ENCODE data around the gene HAO1. TPM values are rescaled to one million over a fixed set of nuclear protein-coding genes. Genes with fewer than 3 reads are reported as not detected.

The HAO1 gene
- total RNA-seq, 1 donor from 2014 or later = 0.20 TPM

GRCh38 chr20:7855545-7855944 is 84.7 kb downstream of the HAO1 start:
- Histone ChIP-seq H3K27ac (ENCODE audit: low read depth, low read length) (no peak overlapping the region), H3K4me2 (ENCODE audit: low read length) (no peak overlapping the region), H3K9me3 (ENCODE audit: insufficient read depth, low read depth, low read length) (no peaks in the 10 kb centered on the region), H4K20me1 (ENCODE audit: insufficient read depth, low read length) (no peaks in the 10 kb centered on the region), H3K9ac (ENCODE audit: low read length) (no peak overlapping the region), H2AFZ (ENCODE audit: low read depth, low read length) (no peak overlapping the region), H3K4me3 (ENCODE audit: insufficient read depth, low read depth, low read length) (no peak overlapping the region), H3K27me3 (ENCODE audit: insufficient read depth, low read length) (no peaks in the 10 kb centered on the region), H3K4me1 (ENCODE audit: insufficient read depth, low read length) (peaks cover 8% of the 10 kb centered on the region), H3K36me3 (ENCODE audit: insufficient read depth, low read length) (no peaks in the 10 kb centered on the region), H3K79me2 (ENCODE audit: insufficient read depth, low read length) (no peaks in the 10 kb centered on the region)
- FAIRE-seq (no peak), DNase-seq (ENCODE audit: low read depth) (no peak)
- Mint-ChIP-seq H3K27me3 (ENCODE audit: low read depth, unreplicated experiment) (no peaks in the 10 kb centered on the region), H3K9me3 (ENCODE audit: unreplicated experiment) (no peaks in the 10 kb centered on the region), H3K4me1 (ENCODE audit: low read depth, unreplicated experiment) (peaks cover 19% of the 10 kb centered on the region), H3K27ac (ENCODE audit: unreplicated experiment) (no peak overlapping the region), H3K36me3 (ENCODE audit: low read depth, unreplicated experiment) (no peaks in the 10 kb centered on the region), H3K4me3 (ENCODE audit: unreplicated experiment) (no peak overlapping the region)
- TF ChIP-seq CTCF (IDR thresholded peaks at IDR 0.05; ENCODE audit: insufficient read depth, low read depth, low read length) (no peak), EZH2 (IDR thresholded peaks at IDR 0.05; ENCODE audit: insufficient read depth, low read length) (no peak)

- Histone ChIP-seq H3K27ac (ENCODE audit: low read depth, low read length) (no peak overlapping the region), H4K20me1 (ENCODE audit: insufficient read depth, low read length) (no peaks in the 10 kb centered on the region), H3K9me3 (ENCODE audit: insufficient read depth, low read depth, low read length) (no peaks in the 10 kb centered on the region), H3K27me3 (ENCODE audit: insufficient read depth, low read length) (no peaks in the 10 kb centered on the region), H3K4me3 (ENCODE audit: insufficient read depth, low read depth, low read length) (no peak overlapping the region), H3K79me2 (ENCODE audit: insufficient read depth, low read length) (no peaks in the 10 kb centered on the region), H3K36me3 (ENCODE audit: insufficient read depth, low read length) (no peaks in the 10 kb centered on the region), H3K9ac (ENCODE audit: low read length) (no peak overlapping the region), H3K4me1 (ENCODE audit: insufficient read depth, low read length) (peaks cover under 1% of the 10 kb centered on the region), H2AFZ (ENCODE audit: low read depth, low read length) (no peak overlapping the region), H3K4me2 (ENCODE audit: low read length) (no peak overlapping the region)
- H3K27ac Mint-ChIP-seq (ENCODE audit: unreplicated experiment) = no peak overlapping the region
- no peak for DNase-seq (ENCODE audit: low read depth)
- no peaks in the 10 kb centered on the region for H3K36me3 Mint-ChIP-seq (ENCODE audit: low read depth, unreplicated experiment)
- TF ChIP-seq CTCF (IDR thresholded peaks at IDR 0.05; ENCODE audit: insufficient read depth, low read depth, low read length) = no peak
- no peak for TF ChIP-seq EZH2 (IDR thresholded peaks at IDR 0.05; ENCODE audit: insufficient read depth, low read length)
- no peaks in the 10 kb centered on the region for H3K9me3 Mint-ChIP-seq (ENCODE audit: unreplicated experiment)
- FAIRE-seq = no peak
- H3K4me1 Mint-ChIP-seq (ENCODE audit: low read depth, unreplicated experiment) = peaks cover 13% of the 10 kb centered on the region
- H3K27me3 Mint-ChIP-seq (ENCODE audit: low read depth, unreplicated experiment) = no peaks in the 10 kb centered on the region
- no peak overlapping the region for H3K4me3 Mint-ChIP-seq (ENCODE audit: unreplicated experiment)
These were observed 86.8 kb downstream of the HAO1 start for GRCh38 chr20:7853493-7853892.

GRCh38 chr20:7850775-7851490 is 89.3 kb downstream of the HAO1 start:
- no peak overlapping the region for H3K9ac ChIP-seq (ENCODE audit: low read length)
- Mint-ChIP-seq H3K27me3 (ENCODE audit: low read depth, unreplicated experiment) (no peaks in the 10 kb centered on the region), H3K4me1 (ENCODE audit: low read depth, unreplicated experiment) (peaks cover 8% of the 10 kb centered on the region), H3K27ac (ENCODE audit: unreplicated experiment) (no peak overlapping the region), H3K4me3 (ENCODE audit: unreplicated experiment) (no peak overlapping the region), H3K9me3 (ENCODE audit: unreplicated experiment) (peaks cover 1% of the 10 kb centered on the region), H3K36me3 (ENCODE audit: low read depth, unreplicated experiment) (no peaks in the 10 kb centered on the region)
- TF ChIP-seq CTCF (IDR thresholded peaks at IDR 0.05; ENCODE audit: insufficient read depth, low read depth, low read length) (no peak), EZH2 (IDR thresholded peaks at IDR 0.05; ENCODE audit: insufficient read depth, low read length) (no peak)
- no peaks in the 10 kb centered on the region for H3K36me3 ChIP-seq (ENCODE audit: insufficient read depth, low read length)
- FAIRE-seq = no peak
- no peak overlapping the region for H3K4me3 ChIP-seq (ENCODE audit: insufficient read depth, low read depth, low read length)
- no peaks in the 10 kb centered on the region for H3K4me1 ChIP-seq (ENCODE audit: insufficient read depth, low read length)
- peak; percentile 35 for DNase-seq (ENCODE audit: low read depth)
- H3K79me2 ChIP-seq (ENCODE audit: insufficient read depth, low read length) = no peaks in the 10 kb centered on the region
- no peak overlapping the region for H2AFZ ChIP-seq (ENCODE audit: low read depth, low read length)
- H3K27me3 ChIP-seq (ENCODE audit: insufficient read depth, low read length) = no peaks in the 10 kb centered on the region
- no peaks in the 10 kb centered on the region for H3K9me3 ChIP-seq (ENCODE audit: insufficient read depth, low read depth, low read length)
- H3K27ac ChIP-seq (ENCODE audit: low read depth, low read length) = no peak overlapping the region
- no peak overlapping the region for H3K4me2 ChIP-seq (ENCODE audit: low read length)
- H4K20me1 ChIP-seq (ENCODE audit: insufficient read depth, low read length) = no peaks in the 10 kb centered on the region
